Amniotic stem cell (primary cell): ENCODE results near the gene WNT5A.

Experiments used
- DNase-seq: peaks from one replicate; lab custom pipeline; 2025; lab: John Stamatoyannopoulos, UW

Gene WNT5A

GRCh38 chr3:55486857-55487380 lies at the start of gene WNT5A:
Gene WNT5A (minus strand): TSS chr3:55487306. CDS start chr3:55486985, 321 bp downstream.
- no peak for DNase-seq

DNA sequence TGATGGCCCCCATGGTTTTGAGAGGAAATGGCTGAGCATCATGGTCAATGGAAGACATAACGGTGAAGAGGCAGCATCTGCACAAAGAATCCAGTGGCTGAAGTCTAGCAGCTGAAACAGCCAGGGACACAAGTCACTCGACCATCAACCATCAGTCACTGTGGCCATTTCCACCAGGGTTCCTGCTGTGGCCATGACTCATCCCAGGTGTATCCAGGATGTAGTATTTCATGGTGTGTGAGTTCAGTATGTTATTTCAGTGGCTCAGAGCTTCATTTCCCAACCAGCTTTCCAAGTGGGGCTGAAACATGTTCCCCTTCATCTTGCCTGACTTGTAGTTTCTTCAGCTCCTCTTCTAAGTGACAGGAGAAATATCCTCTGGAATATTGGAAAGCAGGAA lies 47.8 kb upstream of the WNT5A start:
- DNase-seq = no peak

- DNase-seq = no peak
Measured at GRCh38 chr3:55532806-55533205, 45.7 kb upstream of the WNT5A start.

GRCh38 chr3:55531321-55531720 lies 44.2 kb upstream of the WNT5A start:
- DNase-seq = no peak

DNA sequence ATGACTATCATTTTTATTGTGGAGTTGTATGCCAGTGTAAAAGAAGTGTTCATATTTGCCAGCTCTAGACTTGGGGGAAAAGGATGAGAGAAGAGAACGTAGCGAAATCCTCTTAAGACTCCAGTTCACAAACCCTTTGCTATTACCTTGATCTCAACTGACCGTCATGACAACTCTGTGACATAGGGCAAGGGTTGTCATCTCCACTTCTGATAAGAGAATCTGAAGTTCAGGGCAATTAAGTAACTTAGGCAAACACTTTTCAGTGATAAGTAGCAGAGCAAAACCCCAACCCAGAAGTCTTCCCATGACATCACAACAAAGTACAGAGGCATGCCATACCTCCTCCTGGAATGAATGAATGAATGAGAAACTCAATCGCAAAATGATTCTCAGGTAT lies 40.3 kb upstream of the WNT5A start:
- DNase-seq = no peak

GRCh38 chr3:55526332-55527030 lies 39.4 kb upstream of the WNT5A start:
- no peak for DNase-seq

- DNase-seq = no peak
Measured at GRCh38 chr3:55525436-55525835, 38.3 kb upstream of the WNT5A start.

- no peak for DNase-seq
Measured at GRCh38 chr3:55524565-55525244, 37.6 kb upstream of the WNT5A start.

DNA sequence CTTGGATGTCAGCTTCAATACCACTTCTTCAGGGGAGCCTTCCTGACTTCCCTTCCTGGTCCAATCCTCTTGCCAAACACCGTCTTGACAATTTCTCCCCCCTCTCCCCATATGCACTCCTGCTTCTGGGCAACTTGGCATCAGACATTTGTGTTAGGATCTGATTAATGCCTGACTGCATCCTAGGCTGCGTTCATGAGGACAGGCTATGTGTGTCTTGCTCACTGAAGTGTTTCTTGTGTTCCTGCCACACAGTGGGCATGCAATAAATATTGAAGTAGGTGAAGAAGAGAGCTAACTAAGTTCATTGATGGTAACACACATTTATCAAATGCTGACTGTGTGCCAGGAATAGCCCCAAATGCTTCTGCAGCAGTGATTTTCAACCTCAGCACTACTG lies 36.4 kb upstream of the WNT5A start:
- no peak for DNase-seq

- no peak for DNase-seq
Measured at GRCh38 chr3:55521738-55522421, 34.8 kb upstream of the WNT5A start.

DNA sequence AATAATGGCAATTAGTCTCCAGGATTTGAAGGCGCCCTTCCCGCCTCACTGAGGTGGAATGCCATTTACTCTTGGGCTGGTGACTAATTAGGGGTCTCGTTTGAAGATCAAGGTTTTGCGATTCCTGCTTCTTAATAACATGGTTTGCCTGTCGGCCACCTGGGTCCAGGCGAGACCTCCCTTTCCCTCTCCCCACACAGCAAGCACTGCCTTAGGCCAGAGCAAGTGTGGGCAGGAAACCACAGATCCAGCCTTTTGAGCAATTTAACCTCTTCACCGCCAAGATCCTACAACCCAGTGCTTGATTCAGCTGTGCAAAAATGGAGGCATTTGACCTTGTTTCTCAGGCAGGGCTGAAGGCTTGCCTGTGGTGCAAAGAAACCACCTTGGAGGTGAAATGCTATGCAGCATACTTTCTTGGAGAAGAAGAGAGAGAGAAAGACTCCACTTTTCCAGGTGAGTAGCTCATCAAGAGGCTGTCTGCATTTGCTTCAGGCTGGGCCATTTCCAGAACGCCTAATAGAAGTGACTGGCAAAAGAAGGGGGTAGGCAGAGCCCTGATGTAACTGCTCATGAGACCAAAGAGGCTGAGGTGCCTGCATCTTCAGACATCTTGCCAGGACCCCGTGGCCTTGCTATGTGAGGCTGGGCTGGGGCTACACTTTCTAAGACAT lies 34.1 kb upstream of the WNT5A start:
- no peak for DNase-seq

GRCh38 chr3:55519019-55519418 lies 31.9 kb upstream of the WNT5A start:
- no peak for DNase-seq

DNA sequence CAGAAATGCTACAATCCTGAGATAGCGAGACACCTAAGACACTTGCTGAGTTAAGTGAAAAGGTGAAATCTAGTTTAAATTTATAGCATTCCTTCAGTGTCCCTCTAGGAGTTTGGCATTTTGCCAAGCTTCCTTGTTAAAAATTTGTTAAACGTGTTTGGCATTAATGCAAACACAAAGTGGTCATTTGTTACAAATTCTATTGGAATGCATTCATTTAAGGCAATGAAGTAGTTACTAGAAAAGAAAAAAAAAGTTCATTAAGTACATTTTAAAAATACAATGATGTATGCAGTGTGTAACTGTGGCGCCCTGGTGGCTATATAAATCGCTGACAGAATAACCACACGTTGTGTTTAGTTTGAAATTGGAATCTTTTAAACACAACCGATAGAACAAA lies 31.3 kb upstream of the WNT5A start:
- no peak for DNase-seq

- DNase-seq = no peak
Measured at GRCh38 chr3:55516392-55517030, 29.4 kb upstream of the WNT5A start.

- no peak for DNase-seq
Measured at GRCh38 chr3:55515550-55516246, 28.6 kb upstream of the WNT5A start.

DNA sequence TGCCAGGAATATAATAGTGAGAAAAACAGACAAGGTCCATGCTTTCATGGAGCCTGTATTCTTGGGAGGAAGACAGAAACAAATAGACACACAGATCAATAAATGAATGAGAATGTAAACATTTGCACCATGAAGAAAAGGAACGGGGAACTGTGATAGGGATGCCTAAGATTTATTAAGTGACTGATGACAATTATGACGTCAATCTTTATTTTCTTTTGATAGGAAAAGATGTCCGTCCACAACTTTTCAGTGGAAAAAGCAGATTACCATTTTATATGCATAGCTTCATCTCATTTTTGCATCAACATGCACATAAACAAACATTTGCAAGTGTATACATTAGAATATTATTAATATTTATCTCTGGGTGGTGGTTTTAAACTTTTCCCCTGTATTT lies 27.9 kb upstream of the WNT5A start:
- no peak for DNase-seq

GRCh38 chr3:55512571-55513343 lies 25.7 kb upstream of the WNT5A start:
- DNase-seq = no peak

- DNase-seq = peak; percentile 49
Measured at GRCh38 chr3:55511895-55512570, 24.9 kb upstream of the WNT5A start.

DNA sequence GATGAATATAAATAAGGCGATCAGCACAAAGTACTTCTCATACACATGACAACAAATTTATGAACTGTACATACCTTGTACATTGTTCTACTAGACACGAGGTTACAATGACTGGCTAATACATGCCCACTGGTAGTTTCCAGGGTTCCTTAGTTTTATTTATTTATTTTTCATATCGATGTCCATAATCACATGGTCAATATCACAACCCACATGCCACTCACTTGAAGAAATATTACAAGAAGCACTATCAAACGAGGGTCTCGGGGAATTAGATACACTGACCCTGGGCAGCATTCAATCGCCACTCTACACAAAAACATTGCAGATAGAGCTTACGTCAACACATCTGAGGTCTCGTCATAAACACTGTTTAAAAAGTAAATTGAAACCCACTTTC lies 21.2 kb upstream of the WNT5A start:
- DNase-seq = no peak

- no peak for DNase-seq
Measured at GRCh38 chr3:55507808-55508207, 20.7 kb upstream of the WNT5A start.
